SW480 (cell line): ENCODE results near the gene GPBP1L1.
"Not testable (repeated sequence)": the region's sequence is repeated elsewhere in the genome, so short reads cannot be mapped to it uniquely, and the experiment has no call there.

Experiments used
- DNase-seq: peaks from one replicate; pipeline ENCODE4 v3.0.0-alpha.2; 2016; ENCODE audit warnings: low spot score

Gene GPBP1L1, protein sequence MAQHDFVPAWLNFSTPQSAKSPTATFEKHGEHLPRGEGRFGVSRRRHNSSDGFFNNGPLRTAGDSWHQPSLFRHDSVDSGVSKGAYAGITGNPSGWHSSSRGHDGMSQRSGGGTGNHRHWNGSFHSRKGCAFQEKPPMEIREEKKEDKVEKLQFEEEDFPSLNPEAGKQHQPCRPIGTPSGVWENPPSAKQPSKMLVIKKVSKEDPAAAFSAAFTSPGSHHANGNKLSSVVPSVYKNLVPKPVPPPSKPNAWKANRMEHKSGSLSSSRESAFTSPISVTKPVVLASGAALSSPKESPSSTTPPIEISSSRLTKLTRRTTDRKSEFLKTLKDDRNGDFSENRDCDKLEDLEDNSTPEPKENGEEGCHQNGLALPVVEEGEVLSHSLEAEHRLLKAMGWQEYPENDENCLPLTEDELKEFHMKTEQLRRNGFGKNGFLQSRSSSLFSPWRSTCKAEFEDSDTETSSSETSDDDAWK

DNA sequence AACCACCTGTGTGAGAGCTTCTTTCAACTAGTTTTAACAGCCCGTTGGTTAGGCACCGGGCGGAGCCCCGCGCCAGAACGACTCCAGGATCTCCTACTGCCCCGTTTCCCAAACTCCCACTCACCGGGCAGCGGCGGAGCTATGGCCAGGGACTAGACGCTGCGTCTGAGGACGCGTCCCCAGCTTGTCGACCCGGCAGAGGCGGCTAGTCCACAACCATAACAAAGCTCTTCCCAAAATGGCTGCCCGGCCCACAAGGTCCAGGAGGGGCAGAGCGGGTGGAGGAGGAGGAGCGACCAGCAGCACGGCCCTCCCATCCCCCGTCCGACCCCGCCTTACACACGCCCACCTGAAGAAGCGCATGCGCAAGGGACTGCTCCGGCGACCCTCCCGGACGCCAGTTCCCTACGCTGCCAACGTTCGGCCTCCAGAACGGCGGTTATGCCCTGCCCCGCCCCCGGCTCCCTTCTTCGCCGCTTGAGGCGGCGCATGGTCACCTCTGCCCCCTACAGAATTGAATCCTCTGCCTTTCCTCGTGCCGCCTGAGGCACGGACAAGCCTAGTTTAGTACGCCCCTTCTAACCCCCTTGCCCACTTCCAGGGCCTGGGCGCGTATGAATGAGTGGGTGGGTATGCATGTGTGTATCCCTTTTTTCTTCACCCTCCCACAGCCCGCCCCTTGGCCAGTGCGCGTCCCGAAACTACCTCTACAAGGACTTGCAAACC is at the start of gene GPBP1L1:
TSS of gene GPBP1L1 (minus strand) at position 246 of the 726 bp plus-strand sequence. CDS start 27,446 bp downstream, outside the sequence.
- DNase-seq = peak; percentile 95

DNA sequence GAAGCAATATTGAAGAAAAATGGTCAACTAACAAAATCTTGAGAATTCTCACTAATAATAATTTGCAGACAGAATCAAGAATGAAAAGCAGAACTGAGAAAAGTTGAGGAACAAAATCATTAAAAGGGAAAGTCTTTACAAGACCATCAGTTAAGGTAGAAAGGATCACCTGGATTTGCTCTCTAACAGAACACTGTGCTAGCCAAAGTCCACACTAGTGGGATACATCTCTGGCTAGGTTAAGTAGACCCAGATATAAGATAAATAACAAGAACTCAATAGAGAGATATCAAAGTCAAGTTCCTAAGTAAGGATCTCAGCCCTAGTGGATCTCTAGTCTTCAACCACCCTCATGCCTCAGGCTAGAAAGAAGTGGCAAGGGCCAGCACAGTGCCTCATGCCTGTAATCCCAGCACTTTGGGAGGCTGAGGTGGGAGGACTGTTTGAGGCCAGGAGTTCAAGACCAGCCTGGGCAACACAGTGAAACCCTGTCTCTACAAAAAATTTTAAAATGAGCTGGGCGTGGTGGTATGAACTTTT is 44.5 kb upstream of the GPBP1L1 start:
- no peak for DNase-seq

DNA sequence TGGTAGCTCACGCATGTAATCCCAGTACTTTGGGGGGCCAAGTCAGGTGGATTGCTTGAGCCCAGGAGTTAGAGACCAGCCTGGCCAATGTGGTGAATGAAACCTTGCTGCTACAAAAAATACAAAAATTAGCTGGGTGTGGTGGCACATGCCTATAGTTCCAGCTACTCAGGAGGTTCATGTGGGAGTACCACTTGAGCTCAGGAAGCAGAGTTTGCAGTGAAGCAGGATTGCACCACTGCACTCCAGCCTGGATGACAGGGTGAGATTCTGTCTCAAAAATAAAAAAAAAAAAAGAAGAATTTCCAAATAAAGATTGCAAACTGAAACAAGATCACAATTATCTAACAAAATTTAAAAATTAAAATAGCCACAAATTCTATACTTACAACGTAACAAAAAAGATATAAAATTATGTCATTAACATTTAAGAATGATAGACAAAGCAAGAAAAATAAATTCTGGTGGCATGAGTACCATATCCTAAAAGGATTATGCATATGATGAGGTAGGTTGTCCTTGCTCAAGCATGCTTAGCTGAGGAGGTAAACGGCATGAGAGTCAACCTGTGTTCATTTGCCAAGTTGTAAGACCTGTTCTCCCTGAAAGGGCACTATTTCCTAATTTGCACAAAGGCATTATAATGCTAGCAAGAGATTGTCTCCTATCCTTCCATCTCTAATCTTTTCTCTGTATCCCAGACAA is 43.9 kb upstream of the GPBP1L1 start:
- no peak for DNase-seq

DNA sequence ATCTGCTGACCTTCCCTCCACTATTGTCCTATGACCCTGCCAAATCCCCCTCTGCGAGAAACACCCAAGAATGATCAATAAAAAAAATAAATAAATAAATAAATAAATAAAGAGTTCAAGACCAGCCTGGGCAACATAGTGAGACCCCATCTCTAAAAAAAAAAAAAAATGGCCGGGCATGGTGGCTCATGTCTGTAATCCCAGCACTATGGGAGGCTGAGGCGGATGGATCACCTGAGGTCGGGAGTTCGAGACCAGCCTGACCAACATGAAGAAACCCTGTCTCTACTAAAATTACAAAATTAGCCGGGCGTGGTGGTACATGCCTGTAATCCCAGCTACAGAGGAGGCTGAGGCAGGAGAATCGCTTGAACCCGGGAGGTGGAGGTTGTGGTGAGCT is 39.7 kb upstream of the GPBP1L1 start:
- not testable (repeated sequence) for DNase-seq

DNA sequence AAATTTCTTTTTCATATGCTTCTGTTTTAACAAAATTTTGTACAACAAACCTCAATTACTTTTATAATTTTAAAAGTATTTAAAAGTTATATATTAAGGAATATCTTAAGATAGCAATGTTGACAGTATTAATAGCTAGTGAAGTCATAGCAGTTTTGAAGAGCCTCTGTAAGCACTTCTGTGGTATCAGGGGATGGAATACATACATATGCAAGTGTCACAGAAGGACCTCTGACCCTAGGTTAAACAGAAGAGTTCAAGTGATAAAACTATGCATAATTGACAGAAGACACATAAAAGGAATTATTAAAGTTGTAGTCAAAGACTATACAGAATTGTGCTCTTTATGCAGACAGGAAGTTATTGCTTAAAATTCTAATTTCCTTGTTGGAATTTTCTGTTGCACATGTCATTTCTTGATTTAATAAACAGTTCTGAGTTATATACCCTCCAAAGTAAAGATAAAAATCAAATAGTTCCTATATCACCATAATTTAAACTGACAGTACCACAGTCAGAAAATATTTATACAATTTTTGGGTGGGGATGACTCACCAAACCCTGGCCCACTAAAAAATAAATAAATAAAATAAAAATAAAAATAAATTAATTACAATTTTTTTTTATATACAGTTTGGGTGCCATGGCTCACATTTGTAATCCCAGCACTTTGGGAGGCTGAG is 37.1 kb upstream of the GPBP1L1 start:
- DNase-seq = no peak

DNA sequence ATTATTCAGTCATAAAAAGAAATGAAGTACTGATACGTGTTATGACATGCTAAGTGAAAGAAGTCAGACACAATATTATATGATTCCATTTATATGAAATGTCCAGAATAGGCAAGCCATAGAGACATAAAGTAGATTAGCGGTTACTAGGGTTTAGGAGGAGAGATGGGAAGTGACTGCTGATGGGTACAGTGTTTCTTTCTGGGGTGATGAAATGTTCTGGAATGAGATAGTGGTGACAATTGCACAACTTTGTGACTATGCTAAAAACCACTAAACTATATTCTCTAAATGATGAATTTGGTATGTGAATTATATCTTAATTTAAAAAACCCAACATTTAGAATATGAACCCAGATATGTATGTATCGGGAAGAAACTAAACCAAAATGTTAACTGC is 36.5 kb upstream of the GPBP1L1 start:
- DNase-seq = no peak

DNA sequence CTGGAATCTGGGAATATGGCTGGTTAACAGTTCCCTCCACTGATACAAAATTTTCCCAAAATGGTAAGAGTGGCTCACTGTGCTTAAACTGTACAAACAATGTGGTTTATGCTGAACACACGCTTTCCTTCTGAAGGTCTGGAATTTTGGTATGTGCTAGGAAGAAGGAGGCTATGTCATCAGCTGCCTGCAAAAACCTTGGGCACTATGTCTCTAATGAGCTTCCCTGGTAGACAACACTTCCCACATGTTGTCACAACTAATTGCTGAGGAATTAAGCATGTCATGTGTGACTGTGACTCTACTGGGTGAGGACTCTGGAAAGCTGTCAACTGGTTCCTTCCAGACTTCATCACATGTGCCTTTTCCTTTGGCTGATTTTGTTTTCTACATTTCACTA is 34.9 kb upstream of the GPBP1L1 start:
- no peak for DNase-seq

DNA sequence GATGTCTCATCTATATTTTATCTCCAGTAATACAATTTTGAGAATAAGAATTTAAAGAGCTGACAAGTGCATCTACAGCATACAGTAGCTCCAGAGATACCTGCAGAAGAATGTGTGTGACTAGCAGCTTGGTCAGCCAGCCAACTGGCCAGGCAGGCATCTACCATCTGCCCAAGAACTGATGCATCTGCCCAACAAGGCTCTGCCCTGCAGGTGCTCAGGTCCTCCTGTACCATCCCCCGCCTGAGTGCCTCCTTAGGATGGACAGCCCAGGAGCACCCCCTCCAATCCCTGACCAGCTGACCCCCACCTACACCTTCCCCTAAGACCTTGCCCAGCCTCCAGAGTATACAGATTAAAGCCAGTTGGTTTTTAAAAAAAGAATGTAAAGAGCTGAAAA is 32.0 kb upstream of the GPBP1L1 start:
- DNase-seq = no peak

DNA sequence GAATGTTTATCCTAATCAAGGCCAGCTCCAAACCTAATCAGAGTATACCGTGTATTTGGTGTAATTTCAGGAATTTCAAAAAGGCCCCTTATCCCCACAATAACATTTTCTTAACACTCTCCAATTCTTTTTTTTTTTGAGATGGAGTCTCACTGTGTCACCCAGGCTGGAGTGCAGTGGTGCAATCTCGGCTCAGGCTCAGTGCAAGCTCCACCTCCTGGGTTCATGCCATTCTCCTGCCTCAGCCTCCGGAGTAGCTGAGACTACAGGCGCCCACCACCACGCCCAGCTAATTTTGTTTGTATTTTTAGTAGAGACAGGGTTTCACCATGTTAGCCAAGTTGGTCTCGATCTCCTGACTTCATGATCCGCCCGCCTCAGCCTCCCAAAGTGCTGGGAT is 31.1 kb upstream of the GPBP1L1 start:
- DNase-seq = not testable (repeated sequence)

DNA sequence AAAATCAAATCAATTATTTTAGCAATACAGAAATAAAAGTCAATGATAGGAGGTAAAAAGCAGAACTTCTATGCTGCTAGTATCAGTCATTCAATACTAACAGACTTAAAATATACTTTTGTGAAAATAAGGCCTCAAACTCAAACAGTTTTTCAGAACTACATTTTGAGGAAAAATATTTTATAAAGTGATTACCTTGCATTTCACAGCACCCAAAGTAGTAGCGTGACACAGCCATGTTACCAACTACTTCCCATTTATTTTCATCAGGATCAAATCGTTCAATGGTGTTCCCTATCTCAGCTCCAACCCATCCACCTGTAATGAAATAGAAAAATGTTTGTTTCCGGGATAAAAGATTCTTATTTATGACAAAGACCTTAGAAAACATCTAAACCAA is 30.4 kb upstream of the GPBP1L1 start:
- no peak for DNase-seq

DNA sequence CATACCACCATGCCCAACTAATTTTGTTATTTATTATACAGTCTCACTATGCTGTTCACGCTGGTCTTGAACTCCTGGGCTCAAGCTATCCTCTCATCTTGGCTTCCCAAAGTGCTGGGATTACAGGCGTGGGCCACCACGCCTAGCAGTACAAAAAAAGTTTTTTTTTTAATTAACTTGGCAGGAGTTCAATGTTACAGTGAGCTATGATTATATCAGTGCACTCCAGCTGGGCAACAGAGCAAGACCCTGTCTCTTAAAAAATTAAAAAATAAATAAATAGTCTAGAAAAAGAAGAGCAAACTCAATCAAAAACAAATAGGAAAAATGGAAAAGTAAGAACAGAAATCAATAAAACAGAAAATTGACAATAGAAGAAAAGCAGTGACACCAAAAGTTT is 27.4 kb upstream of the GPBP1L1 start:
- DNase-seq = no peak

DNA sequence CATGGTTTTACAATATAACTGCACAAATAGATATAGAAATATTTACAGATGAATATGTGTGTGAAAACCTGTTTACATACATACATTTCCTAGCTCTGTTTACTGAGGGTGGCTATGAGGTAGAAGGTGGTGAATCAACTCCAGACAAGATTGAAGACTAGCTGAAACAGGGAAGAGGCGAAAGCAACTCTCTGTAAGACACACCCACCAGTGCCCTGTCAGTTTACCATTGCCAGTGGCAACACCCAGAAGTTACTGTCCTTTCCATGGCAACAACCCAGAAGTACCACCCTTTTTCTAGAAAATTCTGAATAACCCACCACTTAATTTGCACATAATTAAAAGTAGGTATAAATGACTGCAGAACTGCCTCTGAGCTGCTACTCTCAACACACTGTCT is 18.3 kb upstream of the GPBP1L1 start:
- no peak for DNase-seq

DNA sequence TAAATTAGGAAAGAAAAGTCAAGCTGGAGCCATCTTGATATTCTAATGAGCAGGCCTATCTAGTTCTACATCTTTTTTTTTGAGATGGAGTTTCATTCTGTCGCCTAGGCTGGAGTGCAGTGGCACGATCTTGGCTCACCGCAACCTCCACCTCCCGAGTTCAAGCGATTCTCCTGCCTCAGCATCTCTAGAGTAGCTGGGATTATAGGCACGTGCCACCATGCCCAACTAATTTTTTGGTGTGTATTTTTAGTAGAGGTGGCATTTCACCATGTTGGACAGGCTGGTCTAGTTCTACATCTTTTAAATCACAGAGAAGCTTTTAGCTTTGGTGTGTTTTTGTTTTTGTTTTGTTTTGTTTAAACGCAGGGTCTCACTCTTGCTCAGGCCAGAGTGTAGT is 8.5 kb upstream of the GPBP1L1 start:
- DNase-seq = no peak

DNA sequence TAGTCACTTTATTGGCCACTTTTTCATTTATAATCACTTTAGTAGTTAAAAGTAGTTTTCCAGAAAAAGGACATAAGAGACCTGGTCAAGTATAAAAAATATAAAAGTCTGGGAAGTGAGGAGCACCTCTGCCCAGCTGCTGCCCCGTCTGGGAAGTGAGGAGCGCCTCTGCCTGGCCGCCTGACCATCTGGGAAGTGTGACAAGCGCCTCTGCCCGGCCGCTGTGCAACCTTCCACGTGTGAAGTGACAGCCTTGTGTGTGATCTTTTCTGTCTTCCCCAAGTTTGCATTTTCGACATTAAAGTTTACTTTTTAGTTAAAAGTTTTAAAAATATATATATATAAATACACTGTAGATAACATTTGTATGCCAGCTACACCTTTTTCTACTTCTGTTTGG is 7.5 kb upstream of the GPBP1L1 start:
- DNase-seq = not testable (repeated sequence)

DNA sequence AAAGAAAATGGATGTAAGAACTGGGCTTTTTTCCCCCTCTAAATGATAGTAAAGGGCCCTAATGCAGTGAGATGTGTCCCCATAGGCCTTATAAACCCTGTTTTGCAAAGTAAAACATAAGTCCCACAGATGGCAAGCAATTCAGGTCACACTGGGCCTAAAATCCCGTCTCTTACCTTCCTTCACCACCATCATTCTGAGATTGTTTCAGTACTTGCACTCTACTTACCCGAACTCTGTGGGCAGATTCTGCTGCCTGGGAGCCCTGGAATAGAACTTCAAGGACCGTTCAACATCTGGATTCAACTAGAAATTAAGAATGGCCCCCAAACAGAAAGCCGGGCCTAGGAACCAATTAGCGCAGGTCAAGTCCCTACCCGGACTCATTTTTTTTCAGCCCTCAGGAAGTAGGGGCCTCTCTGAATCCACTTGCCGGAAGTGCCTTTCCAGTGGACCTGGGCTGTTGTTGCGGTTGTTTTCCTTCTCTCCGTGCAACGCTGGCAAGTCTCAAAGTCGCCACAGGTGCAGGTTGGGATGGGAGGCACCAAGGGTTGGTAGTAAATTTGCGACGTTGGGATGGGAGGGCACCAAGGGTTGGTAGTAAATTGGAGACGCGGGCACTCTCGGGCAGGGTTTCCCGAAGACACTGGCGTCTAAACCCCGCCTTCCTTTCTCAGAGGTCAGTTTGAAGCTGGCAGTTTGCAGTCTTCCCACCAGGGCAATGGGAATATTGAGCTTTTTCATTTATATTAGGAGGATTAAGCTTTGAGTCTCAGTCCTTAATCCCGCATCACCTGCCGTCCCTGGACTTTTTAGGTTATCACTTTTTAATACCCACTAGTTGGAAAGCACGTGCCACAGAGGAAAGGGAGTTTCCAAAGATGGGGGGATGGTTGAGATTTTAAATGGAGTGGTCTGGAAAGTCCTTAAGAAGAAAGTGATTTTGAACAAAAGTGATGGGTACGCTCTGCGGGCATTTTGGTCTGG is 1.7 kb upstream of the GPBP1L1 start, which contains the start of gene TMEM69:
TSS of gene TMEM69 (plus strand) at position 428 of the 987 bp plus-strand sequence. CDS start 2,888 bp downstream, outside the sequence.
- DNase-seq = peak; percentile 89

DNA sequence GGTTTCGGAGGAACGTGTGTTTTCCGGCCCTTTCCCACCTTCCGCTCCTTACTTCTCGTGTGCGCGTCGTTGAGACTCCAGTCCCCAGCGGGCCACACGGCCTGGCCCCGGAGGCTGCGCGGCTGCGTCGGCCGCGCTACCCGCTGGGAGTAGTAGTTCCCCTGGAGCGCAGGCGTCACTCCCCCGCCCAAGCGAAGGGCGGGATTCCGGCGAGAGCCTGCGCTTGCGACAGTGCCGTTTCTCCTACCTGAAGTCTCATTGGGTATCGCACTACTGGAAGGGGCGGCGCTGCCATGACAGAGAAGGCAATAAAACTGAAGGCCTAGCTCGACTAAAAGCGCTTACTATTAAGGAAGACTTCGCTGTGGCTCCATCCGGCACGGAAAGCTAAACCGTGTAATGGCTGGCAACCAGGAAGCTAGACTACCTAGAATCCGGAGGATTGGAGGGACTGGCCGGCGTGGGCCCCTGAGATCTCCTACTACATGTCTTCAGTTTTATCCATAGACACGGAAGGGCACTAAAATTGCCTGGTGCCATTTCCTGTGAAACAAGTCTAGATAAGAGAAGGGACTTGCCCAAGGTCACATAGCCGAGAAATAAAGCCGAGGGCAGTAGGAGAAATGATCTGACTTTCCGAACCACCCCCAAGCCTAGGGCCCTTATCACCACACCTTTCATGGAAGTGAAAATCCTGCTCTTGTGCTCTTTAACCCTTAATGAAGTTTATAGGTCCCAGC is 851 bp upstream of the GPBP1L1 start:
- DNase-seq = peak; percentile 98

DNA sequence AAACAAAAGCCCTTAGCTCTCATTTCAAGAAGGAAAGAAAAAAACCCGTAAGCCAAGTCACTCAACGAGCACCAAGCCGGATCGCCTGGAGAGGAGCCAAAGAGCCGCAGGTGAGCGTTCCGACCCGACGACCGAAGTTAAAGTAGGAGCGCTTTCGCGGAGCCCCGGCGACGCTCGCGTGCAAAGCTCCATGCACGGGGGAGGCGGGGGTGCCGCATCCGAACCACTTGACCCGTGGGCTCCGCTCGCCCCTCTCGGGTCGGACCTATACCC is 382 bp downstream of the GPBP1L1 start:
- peak; percentile 52 for DNase-seq

DNA sequence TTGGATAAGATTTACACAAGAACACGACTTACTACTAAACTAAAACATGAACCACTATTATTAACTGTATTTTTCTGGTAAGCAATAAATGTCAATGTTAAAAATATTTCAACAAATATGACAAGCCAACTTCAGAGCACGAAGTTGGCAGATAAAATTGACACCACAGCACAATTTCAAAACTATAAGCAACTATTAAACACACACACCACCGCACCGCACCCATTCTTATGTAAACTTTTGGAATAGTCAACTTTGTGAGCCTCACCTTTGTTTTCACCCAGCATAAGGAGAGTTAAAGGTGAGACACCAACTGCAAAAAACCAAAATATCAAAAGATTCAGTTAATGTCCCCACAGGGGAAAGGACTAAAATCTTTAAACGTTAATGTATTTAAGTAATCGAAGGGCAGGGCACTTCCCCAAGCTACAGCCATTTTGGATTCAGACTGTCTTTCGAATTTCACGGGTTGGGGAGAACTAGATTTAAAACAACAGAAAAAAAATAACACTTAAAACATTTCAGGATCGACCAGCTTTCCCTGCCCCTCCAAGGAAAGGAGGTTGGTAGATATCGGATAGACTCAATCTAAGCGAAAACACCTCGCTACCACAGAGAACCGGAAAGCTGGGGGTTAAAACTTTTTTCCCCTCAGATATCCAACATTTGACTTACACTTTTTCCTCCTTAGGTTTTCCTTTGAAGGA is 872 bp downstream of the GPBP1L1 start:
- DNase-seq = no peak

DNA sequence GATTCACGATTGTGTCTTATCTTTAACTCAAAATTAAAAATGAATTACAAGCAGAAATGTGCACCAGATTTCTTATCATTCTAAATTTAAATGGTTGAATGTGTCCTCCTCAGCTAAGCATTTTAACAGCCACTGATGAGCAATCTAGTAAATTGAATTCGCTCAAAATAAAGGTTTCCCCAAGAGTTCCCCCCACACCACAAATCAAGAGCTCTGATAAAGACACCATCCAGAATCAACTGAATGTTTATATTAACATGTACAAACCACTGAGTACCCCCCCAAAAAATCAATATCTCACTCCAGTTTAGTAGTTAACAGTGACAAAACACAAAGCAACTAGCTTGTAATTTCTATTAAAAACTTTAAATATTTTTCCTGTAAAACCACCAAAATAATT is 1.9 kb downstream of the GPBP1L1 start:
- DNase-seq = no peak
